HS-27A (cell line): ENCODE results near the gene KRT83.

Experiments used
- DNase-seq: peaks from one replicate; pipeline ENCODE4 v3.0.0-alpha.2; 2012; ENCODE audit warnings: low read depth, missing footprints

Gene KRT83

DNA sequence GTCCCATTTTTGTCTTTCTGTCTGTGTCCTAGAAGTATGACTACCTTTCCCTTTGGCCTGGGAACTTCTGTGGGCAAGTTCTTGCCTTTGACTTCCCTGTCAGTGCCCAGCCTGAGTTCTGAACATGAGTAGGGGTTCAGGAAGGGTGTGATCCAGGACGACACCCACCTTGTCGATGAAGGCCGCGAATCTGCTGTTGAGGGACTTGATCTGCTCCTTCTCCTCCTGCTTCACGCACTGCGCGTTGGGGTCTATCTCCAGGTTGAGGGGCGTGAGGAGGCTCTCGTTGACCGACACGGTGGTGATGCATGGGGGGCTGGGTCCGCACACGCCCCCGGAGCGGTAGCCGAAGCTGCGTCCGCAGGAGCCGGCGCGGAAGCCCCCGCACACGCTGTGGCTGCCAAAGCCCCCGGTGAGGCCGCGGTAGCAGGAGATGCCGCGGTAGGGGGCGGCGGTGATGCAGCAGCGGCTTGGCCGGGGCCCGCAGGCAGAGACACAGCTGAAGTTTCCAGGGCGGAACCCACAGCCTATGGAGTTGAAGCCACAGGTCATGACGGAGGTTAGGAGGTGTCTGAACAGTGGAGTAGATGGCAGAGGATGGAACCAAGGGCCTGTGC, at the start of gene KRT83:
Gene KRT83 (minus strand): TSS at position 615 of the 617 bp plus-strand sequence. CDS start 63 bp downstream, at position 552.
- no peak for DNase-seq

GRCh38 chr12:52369809-52370208, 48.6 kb upstream of the KRT83 start:
- no peak for DNase-seq

- no peak for DNase-seq
These were observed 48.0 kb upstream of the KRT83 start for GRCh38 chr12:52369211-52369610.

- no peak for DNase-seq
These were observed 47.3 kb upstream of the KRT83 start for GRCh38 chr12:52368508-52368907.

- DNase-seq, result no peak
These were observed 46.7 kb upstream of the KRT83 start for GRCh38 chr12:52367876-52368275.

DNA sequence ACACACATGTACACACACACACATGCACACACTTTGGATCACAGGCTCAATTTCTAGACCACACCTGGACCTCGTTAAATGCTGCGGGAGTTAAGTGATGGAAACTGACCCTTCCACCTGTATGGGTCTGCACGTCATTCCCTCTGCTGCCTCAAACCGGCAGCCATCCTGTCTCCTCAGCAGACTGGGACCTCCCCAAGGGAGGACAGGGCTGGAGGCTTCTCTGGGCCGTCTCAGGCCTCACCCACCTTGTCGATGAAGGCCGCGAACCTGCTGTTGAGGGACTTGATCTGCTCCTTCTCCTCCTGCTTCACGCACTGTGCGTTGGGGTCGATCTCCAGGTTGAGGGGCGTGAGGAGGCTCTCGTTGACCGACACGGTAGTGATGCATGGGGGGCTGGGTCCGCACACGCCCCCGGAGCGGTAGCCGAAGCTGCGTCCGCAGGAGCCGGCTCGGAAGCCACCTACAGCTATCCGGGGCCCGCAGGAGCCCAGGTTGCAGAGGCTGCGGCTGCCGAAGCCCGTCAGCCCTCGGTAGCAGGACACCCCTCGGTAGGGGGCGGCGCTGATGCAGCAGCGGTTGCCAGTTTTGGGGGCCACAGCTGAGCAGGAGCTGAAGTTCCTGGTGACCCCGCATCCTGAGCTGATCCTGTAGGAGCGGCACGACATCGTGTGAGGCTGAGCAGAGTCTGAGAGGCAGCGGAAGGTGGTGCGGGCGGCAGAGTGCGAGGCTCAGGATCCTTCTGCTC, 45.7 kb upstream of the KRT83 start, which contains the start of gene KRT85:
Gene KRT85 (minus strand): TSS at position 744 of the 748 bp plus-strand sequence. CDS start 76 bp downstream, at position 668.
- DNase-seq, result no peak

GRCh38 chr12:52364901-52365489, 43.8 kb upstream of the KRT83 start:
- no peak for DNase-seq

DNA sequence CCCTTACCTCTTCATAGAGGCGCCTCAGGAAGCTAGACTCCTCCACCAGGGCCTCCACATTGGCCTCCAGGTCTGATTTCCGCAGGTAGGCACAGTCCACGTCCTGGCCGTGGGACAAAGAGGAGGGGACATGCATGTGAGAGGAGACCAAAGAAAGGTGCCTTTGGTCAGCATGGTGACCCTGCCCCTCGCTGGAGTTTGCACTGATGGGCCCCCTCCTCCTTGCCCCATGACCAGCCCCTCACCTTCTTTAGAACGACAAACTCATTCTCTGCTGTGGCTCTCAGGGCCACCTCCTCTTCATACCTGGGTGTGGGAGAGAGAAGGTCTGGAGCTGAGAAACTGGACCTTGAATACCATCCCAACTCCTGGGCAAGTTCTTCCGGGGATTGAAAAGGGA, 42.9 kb upstream of the KRT83 start:
- no peak for DNase-seq

DNA sequence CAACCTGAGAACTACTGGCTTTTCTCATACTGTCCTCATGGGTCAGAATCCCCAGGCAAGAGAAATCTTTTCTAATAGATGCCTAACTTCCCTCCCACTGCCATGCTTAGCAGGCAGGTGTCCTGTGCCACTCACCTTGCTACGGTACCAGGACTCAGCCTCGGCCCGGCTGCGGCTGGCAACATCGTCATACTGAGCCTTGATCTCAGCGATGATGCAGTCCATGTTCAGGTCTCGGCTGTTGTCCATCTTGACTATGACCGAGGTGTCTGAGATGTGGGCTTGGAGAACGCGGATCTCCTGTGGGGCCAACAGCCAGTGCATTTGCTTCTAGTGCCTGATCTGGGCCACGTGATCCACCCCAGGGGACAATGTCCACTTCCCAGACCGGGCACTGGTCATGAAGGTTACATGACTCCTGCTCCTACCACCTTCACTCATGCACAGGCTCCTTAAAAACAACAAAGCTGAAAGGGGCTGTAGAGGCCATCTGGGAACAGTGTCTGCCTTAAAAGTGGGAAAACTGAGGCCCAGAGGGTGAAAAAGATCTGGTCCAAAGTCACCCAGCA, 42.0 kb upstream of the KRT83 start:
- DNase-seq, result no peak

DNA sequence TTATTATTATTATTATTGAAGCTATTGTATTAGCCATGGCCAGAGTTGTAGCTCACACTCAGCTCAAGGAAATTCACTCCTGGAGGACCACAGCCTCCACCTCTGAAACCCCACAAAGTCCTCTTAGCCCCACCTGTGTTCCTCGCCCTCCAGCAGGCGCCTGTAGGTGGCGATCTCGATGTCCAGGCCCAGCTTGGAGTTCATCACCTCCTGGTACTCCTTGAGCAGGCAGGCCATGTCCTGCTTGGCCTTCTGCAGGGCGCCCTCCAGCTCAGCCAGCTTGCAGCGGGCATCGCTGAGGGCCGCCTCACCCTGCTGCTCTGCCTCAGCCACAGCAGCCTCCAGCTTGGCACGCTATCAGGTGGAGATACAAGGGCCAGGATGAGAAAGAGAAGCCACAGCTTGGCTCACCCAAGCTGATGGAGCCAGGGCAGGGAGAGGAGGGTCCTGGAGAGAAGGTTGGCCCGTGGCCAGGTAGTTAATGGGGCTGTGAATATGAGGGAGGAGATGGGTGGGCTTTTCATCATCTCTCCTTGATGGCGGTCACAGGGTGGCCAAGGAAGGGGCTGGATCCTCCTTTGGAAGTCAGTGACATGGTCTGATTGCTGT, 41.0 kb upstream of the KRT83 start:
- no peak for DNase-seq

DNA sequence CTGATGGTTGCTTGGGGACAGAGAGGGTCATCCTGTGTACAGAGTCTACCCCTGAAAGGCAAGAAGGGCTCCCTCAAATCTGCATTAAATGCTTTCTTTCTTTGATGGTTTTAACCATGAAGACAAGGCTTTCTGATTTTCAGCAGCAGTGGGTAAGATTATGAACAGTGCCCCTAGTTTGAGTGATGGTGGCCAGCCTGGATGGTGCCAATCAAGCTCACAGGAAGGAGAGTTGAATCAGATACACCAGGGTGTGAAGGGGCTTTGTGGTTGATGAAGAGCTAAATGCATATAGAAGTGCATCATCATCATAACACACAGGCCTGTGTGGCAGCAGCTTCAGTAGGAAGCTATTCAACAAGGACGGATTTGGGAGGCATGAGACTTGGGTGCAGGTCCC, 40.4 kb upstream of the KRT83 start:
- no peak for DNase-seq

- DNase-seq, result no peak
These were observed 39.6 kb upstream of the KRT83 start for GRCh38 chr12:52360663-52361271.

DNA sequence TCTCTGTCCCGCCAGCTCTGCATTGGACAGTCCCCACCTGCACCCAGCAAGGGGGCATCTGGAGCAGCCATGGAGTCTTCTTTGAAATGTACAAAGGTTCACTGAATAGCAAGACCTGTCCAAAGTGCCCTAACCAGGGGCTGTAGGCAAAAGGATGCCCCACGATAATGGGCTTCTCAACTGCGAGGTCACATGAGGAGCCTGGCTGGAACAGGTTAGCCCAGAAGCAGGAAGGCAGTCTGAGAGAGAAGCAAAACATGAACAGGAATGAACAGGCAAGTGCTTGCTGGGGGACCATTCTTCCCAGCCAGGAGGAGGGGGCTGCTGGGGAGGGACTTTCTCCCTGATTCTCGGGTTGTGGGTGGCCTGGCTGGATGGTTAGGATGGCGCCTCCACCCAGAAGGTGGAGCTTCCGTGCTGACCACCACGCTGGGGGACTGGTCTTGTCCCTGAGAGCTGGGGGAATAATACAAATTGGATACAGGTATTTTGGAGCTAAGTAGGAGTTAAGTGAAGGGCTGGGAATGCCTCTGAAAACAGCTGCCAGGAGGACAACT, 39.0 kb upstream of the KRT83 start:
- no peak for DNase-seq

- DNase-seq, result no peak
These were observed 38.4 kb upstream of the KRT83 start for GRCh38 chr12:52359621-52360061.

- DNase-seq, result no peak
These were observed 37.6 kb upstream of the KRT83 start for GRCh38 chr12:52358575-52359350.

DNA sequence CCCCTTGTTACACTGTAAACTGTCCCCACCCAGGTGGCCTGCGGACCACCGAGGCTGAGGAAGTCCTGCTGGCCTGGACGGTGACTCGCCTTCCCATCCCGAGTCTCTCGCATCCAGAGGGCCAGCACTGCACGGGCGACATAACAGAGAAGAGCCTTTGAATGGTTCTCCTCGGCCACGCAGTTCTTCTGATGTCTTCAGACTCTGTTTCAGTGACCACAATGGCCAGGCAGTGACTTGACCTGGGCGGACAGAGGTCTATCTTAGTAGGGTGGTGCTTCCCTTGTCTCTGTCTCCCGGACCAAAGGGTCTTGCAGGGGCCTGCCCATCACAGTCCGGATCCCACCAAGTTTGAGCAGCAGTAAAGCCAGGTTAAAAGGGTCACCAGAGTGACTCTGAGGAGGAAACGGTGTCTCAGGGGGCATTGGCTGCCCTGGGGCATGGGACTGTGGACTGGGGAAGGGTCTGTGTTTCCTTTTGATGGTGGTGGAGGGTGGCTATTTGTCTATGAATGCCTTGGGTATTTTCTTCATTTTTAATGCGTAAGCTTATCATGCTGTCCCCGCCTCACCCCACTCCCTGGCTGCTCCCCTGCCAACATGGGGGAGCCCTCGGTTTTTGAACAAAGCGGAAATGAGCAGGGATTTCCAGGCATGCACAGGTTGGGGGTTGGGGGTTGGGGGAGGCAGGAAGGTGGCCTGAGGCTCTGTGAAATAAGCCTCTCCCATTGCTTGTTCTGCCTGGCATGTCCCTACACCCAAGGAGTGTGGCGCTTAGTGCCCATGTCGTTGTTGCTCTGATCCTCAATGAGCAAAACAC, 35.8 kb upstream of the KRT83 start:
- no peak for DNase-seq

GRCh38 chr12:52356031-52356761, 35.0 kb upstream of the KRT83 start:
- DNase-seq, result no peak

- no peak for DNase-seq
These were observed 34.0 kb upstream of the KRT83 start for GRCh38 chr12:52355176-52355575.

DNA sequence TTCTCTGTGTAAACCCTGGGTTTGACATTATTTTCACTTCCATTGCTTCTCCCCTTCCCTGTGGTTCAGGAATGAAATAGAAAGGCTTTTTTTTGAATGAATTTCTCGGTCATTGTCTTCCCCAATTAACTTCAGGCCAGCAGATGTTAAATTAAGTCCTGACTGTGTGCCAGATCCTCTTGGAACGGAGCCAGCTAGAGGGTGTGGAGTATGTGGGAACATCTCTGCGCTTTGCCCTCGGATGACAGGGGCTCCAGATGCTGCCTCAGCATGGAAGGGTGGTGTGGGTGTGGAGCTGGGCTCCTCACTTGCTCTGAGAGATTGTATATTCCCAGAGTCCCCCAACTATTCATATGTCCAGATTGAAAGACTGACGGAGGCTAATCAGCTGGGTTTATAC, 33.0 kb upstream of the KRT83 start:
- DNase-seq, result no peak
